ENCODE data around the gene THUMPD2.

DNA sequence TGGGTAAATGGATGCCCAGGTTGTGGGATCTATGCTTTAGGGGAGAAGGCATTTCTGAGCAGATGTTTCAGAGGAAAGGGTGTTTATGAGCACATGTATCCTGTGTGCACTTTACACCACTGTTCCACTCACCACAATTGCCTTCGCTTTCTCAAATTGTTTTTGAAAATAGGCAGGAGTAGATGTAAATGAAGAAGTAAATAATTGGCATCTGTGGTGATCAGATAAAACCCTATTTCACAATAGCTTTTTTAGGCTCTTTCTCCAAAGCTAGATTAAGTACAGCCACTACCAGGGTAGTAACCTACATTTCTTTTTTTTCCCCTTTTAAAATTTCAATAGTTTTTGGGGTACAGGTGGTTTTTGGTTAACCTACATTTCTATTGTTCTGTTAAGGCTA lies 72.7 kb downstream of the THUMPD2 start:
- TF ChIP-seq POLR2AphosphoS5 (IDR thresholded peaks at IDR 0.05; ENCODE audit: borderline replicate concordance, low read depth, low read length) (no peak), EZH2 (IDR thresholded peaks at IDR 0.05) (no peak)

Measured in SK-N-MC (cell line).